GM21723 (cell line): ENCODE results near the gene KISS1R.
"Not testable (repeated sequence)": the region's sequence is repeated elsewhere in the genome, so short reads cannot be mapped to it uniquely, and the experiment has no call there.

Experiments
- ATAC-seq: cut with Tn5 transposase; IDR thresholded peaks from one replicate; pipeline ENCODE4 v1.9.1; 2021; ENCODE audit warnings: mild to moderate bottlenecking, moderate library complexity; ENCODE audit not compliant: unreplicated experiment

KISS1R gene

DNA sequence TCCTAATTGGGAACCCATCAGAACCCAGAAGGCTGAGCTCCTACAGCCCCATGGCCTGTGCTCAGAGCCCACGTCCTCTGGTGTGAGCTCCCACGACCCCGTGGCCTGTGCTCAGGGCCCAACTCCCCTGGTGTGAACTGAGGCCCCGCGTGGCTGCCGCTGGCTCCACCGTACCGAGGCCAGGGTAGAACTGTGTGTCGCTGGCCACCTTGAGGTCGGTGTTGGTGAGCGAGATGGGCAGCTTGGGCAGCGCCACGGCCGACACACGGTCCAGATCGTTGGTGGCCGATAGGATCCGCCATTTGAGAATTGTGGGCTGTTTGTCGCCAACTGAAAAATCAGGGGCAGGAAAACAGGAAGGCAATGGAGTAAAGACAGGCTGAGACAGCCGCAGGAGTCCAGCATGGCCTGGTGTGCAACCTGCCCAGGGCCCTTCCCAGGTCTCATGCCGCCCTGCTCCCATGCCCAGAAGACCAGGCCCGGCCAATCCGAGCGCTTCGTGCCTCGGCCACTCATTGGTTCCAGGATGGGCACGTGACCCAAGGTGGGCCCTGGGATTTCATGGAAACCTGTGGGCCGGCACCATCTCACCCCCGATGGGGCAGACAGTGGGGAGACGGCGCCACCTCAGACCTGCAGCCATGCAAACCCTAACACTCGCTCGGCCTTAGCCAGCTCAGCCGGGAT is 35.6 kb upstream of the KISS1R start:
- ATAC-seq: no peak

DNA sequence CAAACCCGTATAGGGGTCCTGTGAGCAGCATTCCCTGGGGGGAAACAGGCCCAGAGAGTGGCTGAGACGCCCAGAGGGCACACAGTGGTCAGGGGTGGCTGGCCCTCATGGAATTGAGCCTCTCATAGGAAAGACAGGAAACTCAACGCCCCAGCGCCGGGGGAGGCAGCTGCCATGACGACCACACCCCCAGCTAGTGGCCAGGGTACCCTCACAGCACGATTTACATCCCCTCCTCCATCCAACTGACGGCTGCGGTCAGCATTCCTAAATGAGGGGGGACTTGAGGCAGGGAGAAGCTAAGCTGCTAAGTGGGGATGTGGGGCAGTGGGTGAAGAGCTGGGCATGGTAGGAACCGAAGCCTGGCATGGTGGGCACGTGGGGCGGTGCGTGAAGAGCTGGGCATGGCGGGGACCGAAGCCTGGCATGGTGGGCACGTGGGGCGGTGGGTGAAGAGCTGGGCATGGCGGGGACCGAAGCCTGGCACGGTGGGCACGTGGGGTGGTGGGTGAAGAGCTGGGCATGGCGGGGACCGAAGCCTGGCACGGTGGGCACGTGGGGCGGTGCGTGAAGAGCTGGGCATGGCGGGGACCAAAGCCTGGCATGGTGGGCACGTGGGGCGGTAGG is 34.1 kb upstream of the KISS1R start:
- ATAC-seq: no peak

DNA sequence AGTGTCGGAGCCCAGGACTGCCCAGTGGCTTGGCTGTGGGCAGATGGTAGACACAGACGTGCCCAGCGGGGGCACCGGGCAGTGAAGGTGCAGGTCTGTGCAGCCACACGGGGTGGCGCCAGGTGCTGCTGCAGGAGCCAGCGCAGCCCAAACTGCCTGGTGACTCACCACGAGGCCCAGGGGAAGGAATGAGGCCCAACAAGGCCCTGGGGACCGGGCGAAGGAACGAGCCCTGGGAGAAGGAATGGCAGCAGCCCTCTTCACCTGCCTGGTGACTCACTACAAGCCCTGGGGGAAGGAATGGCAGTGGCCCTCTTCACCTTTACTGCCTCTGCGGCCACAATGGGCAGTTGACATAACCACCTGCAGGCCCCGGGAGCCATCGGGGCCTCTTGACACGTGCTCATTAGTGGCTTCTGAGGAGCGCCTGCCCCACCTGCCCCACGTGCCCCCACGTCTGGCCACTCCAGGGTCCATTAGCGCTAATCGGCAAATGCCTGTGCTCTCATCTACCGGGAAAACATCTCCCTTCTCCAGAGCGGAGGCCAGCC is 33.4 kb upstream of the KISS1R start:
- no peak for ATAC-seq

GRCh38 chr19:884420-885211 is 32.5 kb upstream of the KISS1R start:
- ATAC-seq: no peak

- no peak for ATAC-seq
Measured at GRCh38 chr19:885536-886224, 31.5 kb upstream of the KISS1R start.

GRCh38 chr19:887072-887471 is 30.1 kb upstream of the KISS1R start:
- no peak for ATAC-seq

GRCh38 chr19:887599-887998 is 29.5 kb upstream of the KISS1R start:
- no peak for ATAC-seq

DNA sequence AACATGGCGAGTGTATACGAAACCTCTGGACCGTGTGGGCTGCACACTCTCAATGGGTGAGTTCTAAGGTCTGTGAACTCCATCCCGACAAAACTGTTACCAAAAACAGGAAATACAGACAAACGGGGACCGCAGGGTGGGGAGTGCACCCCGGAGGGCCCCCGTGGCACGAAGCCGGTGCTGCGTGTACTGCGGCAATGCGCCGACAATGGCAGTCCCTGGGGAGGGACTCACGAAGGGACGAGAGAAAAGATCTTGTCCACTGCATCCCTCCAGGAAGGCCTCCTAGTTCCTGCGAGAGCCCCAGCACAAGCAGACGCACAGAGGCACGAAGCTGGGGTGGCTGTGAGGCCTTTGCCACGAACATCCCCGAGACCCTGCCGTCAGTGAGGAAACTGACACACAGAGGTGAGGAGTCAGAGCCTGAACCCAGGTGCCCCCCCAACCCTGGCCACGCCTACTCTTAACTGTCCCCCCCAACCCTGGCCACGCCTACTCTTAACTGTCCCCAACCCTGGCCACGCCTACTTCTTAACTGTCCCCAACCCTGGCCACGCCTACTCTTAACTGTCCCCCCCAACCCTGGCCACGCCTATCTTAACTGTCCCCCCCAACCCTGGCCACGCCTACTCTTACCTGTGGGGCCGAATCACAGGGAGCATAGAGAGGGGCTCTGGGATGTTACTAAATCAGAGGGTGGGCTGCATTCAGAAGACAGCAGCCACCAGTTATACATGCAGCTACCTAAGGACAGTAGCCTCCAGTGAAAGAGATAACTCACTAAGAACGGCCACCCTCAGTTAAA is 28.4 kb upstream of the KISS1R start:
- no peak for ATAC-seq

- ATAC-seq: no peak
Measured at GRCh38 chr19:889662-890295, 27.4 kb upstream of the KISS1R start.

GRCh38 chr19:890831-891230 is 26.3 kb upstream of the KISS1R start:
- ATAC-seq: no peak

GRCh38 chr19:891421-892200 is 25.5 kb upstream of the KISS1R start:
- not testable (repeated sequence) for ATAC-seq

DNA sequence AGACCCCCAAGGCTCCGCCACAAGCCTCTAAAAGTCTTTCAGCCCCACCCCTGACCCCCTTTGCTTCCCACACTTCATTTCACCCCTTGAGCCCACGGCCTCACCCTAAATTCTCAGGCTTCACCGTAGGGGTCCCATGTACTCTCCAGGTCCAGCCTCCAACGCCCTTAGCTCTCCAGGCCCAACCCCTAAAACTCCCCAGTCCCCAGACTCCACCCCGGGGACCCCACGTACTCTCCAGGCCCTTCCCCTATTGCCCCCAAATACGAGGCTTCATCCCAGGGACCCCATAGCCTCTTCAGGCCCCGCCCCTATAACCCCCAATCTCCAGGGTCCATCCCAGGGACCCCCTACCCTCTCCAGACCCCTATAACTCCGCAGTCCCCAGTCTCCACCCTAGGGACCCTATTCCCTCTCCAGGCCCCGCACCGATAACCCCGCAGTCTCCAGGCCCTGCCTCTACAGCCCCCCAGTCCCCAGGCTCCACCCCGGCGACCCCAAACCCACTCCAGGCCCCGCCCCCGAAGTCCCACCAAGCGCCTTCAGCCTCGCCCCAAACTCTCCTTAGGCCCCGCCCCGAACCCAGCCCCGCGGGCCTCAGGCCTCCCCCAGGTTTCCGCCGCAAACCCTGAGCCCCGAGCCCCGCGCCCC is 24.8 kb upstream of the KISS1R start:
- ATAC-seq: no peak

DNA sequence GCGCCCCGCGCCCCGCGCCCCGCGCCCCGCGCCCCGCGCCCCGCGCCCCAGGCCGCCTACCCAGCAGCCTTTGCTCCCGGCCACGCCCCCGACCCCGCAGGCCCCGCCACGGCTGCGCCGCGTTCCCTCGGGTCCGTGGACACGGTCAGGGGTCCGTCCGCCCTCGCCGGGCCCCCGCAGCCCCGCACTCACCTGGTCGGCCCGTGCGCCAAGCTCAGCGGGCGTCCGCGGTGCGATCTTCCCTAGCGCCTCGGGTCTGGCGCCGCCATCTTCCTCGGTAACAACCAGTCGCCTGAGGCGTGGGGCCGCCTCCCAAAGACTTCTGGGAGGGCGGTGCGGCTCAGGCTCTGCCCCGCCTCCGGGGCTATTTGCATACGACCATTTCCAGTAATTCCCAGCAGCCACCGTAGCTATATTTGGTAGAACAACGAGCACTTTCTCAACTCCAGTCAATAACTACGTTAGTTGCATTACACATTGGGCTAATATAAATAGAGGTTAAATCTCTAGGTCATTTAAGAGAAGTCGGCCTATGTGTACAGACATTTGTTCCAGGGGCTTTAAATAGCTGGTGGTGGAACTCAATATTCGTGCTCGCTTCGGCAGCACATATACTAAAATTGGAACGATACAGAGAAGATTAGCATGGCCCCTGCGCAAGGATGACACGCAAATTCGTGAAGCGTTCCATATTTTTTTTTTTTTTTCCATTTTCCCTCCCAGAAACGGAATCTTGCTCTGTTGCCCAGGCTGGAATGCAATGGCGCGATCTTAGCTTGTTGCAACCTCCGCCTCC is 24.0 kb upstream of the KISS1R start, which contains the start of the genes MED16 and RNU6-9:
TSS of gene MED16 (minus strand) at position 294 of the 796 bp plus-strand sequence. CDS start 2,056 bp downstream, outside the sequence.
TSS of gene RNU6-9 (plus strand) at position 591 of the 796 bp plus-strand sequence.
- peak; percentile 81 for ATAC-seq

GRCh38 chr19:896434-896833 is 20.7 kb upstream of the KISS1R start:
- no peak for ATAC-seq

DNA sequence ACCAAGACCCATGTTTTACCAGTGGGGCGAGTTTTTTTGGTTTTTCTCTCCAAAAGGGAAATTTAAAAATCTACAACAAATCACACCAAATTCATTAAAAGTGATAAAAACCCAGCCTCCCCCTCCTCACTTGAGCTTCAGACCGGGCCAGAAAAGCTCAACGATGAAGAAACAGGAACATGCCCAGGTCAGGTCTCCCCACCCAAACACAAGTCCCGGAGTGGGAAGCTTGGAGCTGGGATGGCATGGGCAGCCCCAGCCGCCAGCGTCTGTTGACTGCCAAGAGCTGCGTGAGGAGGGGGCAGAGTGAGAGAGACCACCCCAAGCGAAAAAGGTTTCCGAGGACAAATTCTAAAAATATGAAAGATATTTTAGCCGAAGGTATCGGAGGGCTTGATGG is 20.1 kb upstream of the KISS1R start:
- no peak for ATAC-seq

GRCh38 chr19:897442-898039 is 19.6 kb upstream of the KISS1R start:
- ATAC-seq: no peak

DNA sequence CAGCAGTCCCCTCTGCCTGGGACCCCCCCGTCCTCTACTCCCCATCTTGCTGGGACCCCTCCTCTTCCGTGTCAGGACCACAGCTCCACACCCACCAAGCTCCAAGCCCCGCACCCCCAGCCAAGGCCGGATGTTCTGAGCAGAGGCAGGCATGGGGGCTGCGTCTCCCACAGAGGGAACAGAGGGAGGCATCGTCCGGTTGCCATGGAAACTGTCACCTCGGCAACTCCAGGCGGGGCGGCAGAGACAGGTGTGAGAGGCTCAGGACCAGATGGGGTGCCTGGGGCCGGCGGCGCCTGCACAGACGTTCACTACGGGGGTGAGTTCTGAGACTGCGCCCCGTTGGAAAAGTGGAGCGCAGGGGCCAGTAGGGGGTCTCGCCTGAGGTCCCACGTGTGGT is 18.5 kb upstream of the KISS1R start:
- no peak for ATAC-seq
